ENCODE results near the gene OLA1. TPM values are rescaled to one million over a fixed set of nuclear protein-coding genes. Genes with fewer than 3 reads are reported as not detected.

OLA1 gene
- polyA plus RNA-seq, 2 of the 4 experiments (the other 2 are of a cell fraction), result 127 to 226 TPM

- CTCF ChIA-PET, result interaction anchor here (2.3 kb wide), 1 partner anchor 97 kb away, joined by 6 read pairs; no protein-coding TSS in a partner anchor
- FAIRE-seq, result no peak
- ATAC-seq, result no peak
- no peak for TF ChIP-seq MAX (IDR thresholded peaks at IDR 0.05)
- no peak for TF ChIP-seq HOXB5 (CRISPR knock-in tag; IDR thresholded peaks at IDR 0.05)
- TF ChIP-seq EHMT2 (IDR thresholded peaks at IDR 0.05; ENCODE audit: low read depth), result no peak
- TF ChIP-seq ESRRA (IDR thresholded peaks at IDR 0.05; ENCODE audit: borderline replicate concordance, low read length), result no peak
- TF ChIP-seq RAD21 (conservative IDR thresholded peaks at IDR 0.05 in 1 of 2, IDR thresholded peaks at IDR 0.05 in 1 of 2), result no peak
- no peak for TF ChIP-seq CEBPB (IDR thresholded peaks at IDR 0.05)
- TF ChIP-seq CHD2 (IDR thresholded peaks at IDR 0.05; ENCODE audit: low read length, partially characterized antibody), result no peak
- TF ChIP-seq EP300 (IDR thresholded peaks at IDR 0.05), result no peak
- no peak for TF ChIP-seq CBX8 (IDR thresholded peaks at IDR 0.05)
- 93% methylated on average over 3 of the region's 3 CpGs for WGBS (ENCODE audit: missing lambda C conversion rate)
- H3K4me2 ChIP-seq, result no peak overlapping the region
- no peak for DNase-seq (ENCODE audit: low read depth in 1 of 2, low spot score in 1 of 2)
- H3K27ac ChIP-seq, result no peak overlapping the region
- no peaks in the 10 kb centered on the region for H3K9me3 ChIP-seq
- POLR2A ChIA-PET, result no interaction called here
- H3K4me1 ChIP-seq, result peaks cover 18% of the 10 kb centered on the region
- H3K4me3 ChIP-seq, result no peak overlapping the region
These were observed 4.5 kb downstream of the OLA1 start for GRCh38 chr2:174243812-174244211.

GRCh38 chr2:174240097-174240496 lies 8.2 kb downstream of the OLA1 start:
- POLR2A ChIA-PET, result no interaction called here
- Histone ChIP-seq H3K4me3 (no peak overlapping the region), H3K9me3 (no peaks in the 10 kb centered on the region), H3K27ac (no peak overlapping the region), H3K4me1 (peaks cover 22% of the 10 kb centered on the region; the same call in 2 of the 3 replicates), H3K4me2 (no peak overlapping the region)
- CTCF ChIA-PET, result no interaction called here
- TF ChIP-seq CTCF (IDR thresholded peaks at IDR 0.05), result no peak
- no peak for TF ChIP-seq FOSB (CRISPR knock-in tag; IDR thresholded peaks at IDR 0.05)
- TF ChIP-seq RFX5 (IDR thresholded peaks at IDR 0.05), result no peak
- no peak for TF ChIP-seq EHMT2 (IDR thresholded peaks at IDR 0.05; ENCODE audit: low read depth)
- TF ChIP-seq HEYL (CRISPR knock-in tag; IDR thresholded peaks at IDR 0.05), result no peak
- no peak for TF ChIP-seq MAX (IDR thresholded peaks at IDR 0.05)
- TF ChIP-seq KDM5A (IDR thresholded peaks at IDR 0.05), result no peak
- no peak for DNase-seq (ENCODE audit: low read depth in 1 of 2, low spot score in 1 of 2)
- no peak for FAIRE-seq
- 100% methylated on average over 1 of the region's 1 CpG for WGBS (ENCODE audit: missing lambda C conversion rate)
- ATAC-seq, result no peak; a peak in 1 of 6 replicates

- no peak for FAIRE-seq
- 89% methylated on average over 3 of the region's 3 CpGs for WGBS (ENCODE audit: missing lambda C conversion rate)
- ATAC-seq, result no peak
These were observed 11.9 kb downstream of the OLA1 start for GRCh38 chr2:174236429-174236828.

More at GRCh38 chr2:174236429-174236828, 11.9 kb downstream of the OLA1 start:
- DNase-seq (ENCODE audit: low read depth in 1 of 2, low spot score in 1 of 2), result no peak
- Histone ChIP-seq H3K4me1 (peaks cover 42% of the 10 kb centered on the region), H3K4me3 (no peak overlapping the region), H3K27ac (no peak overlapping the region), H3K4me2 (no peak overlapping the region), H3K9me3 (no peaks in the 10 kb centered on the region)
- ChIA-PET CTCF (interaction anchor here (0.6 to 1.1 kb wide), 2 partner anchors 81 to 90 kb away, joined by 3 read pairs; no protein-coding TSS in a partner anchor), POLR2A (interaction anchor here (0.5 to 1.1 kb wide), 2 partner anchors 12 to 272 kb away, joined by 3 to 4 read pairs; partner anchors contain the start of gene OLA1)
- TF ChIP-seq ZSCAN20 (CRISPR knock-in tag; IDR thresholded peaks at IDR 0.05) (no peak), MAZ (IDR thresholded peaks at IDR 0.05; ENCODE audit: borderline replicate concordance, low read depth, low read length) (no peak), MAX (IDR thresholded peaks at IDR 0.05) (no peak), RAD21 (conservative IDR thresholded peaks at IDR 0.05 in 1 of 2, IDR thresholded peaks at IDR 0.05 in 1 of 2) (no peak), RARB (CRISPR knock-in tag; IDR thresholded peaks at IDR 0.05) (no peak), EHF (CRISPR knock-in tag; IDR thresholded peaks at IDR 0.05) (no peak), HMGXB4 (CRISPR knock-in tag; IDR thresholded peaks at IDR 0.05; ENCODE audit: borderline replicate concordance) (no peak), ZC3H11A (IDR thresholded peaks at IDR 0.05) (no peak), POLR2A (IDR thresholded peaks at IDR 0.05; ENCODE audit: low read length) (no peak), E2F6 (IDR thresholded peaks at IDR 0.05; ENCODE audit: borderline replicate concordance, low read depth) (no peak), HEYL (CRISPR knock-in tag; IDR thresholded peaks at IDR 0.05) (no peak), POLR2AphosphoS2 (conservative IDR thresholded peaks at IDR 0.05; ENCODE audit: low read length) (no peak), FOSB (CRISPR knock-in tag; IDR thresholded peaks at IDR 0.05) (no peak), FOXS1 (CRISPR knock-in tag; IDR thresholded peaks at IDR 0.05) (no peak), HOXB13 (CRISPR knock-in tag; IDR thresholded peaks at IDR 0.05; ENCODE audit: low read depth) (no peak)

Measured in A549 (cell line).